COLO668 (cell line): Measurements from ENCODE around the gene GABRB1.
A peak's percentile ranks its signal among the peaks of the same experiment; 100 is the strongest.

Experiments
- DNase-seq: peaks from one replicate; lab custom pipeline; 2025; ENCODE audit not compliant: unreplicated experiment; lab: John Stamatoyannopoulos, UW

The GABRB1 gene

DNA sequence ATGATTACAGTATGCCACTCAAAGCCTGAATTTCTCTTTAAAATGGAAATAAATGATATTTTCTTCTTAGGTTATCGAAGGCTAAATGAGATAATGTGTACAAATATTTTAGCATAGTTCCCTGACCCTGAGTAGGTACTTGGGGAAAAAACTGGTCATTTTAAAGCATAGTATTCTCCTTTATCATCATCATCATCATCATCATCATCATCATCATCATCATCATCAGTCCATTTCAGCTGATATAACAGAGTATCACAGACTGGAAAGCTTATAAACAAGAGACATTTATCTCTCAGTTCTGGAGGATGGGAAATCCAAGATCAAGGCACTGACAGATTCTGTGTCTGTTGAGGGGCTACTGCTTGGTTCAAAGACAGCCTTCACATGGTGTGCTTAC is 13.9 kb downstream of the GABRB1 start:
- no peak for DNase-seq

DNA sequence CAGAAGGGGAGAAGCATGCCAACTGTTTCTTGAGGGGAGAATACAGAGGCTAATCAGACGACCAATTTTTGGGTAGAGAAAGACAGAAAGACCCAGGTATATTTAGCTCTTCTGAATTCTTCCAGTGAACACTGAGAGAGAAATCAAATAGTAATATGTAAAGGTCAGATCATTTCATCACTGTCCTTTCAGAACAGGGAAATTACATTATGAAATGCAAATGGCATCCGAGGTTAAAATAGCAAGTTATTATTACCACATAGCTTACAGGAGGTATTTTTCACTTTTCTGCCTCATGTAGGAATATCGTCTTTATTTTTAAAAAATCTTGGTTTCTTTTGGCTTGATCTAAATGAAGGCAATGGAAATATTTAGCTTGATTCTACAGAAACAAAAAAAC is 18.0 kb downstream of the GABRB1 start:
- no peak for DNase-seq

DNA sequence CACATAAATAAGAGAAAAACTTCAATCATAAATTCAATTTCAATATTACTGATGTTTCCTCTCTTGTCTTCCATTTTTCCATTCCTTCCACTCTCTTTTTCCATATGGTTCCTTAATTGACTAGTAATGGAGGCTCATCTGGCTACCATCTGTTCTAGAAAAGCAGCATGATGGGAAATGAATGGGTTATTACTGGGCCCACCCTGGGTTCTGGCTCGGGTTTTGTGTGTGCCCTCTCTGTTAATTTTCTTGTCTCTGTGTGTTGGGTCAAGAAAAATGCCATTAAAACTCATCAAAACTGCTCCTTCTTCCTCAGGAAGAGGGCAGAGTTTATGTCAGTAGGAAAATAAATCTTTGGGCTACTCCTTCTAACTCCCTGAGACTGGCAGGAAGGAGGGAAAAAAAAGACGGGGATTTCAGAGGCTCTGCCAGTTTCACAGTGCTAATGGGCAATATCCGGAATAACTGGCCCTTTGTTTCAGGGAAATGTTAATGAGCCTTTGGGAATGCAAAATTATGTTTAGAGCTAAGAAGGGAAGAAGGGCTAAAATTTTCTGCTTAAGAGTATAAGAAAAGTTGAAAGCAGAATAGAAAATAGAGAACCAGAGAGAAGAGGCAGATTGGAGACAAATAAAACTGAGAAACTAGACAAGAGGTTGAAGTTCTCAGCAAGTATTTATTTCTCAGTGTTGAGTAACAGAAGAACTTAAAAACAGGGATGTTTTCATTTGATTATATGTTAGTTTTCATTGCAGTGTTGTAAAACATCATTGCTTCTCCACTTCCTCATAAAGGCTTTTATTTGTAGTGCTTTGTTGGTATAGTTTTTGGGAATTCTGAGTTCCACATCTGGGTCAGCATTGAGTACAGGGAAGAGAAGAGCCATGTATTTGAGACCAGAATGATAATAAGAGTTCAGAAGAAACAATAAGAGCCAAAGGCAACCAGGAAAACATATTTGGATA is 19.7 kb downstream of the GABRB1 start:
- DNase-seq, result no peak

GRCh38 chr4:47053485-47053884 is 22.1 kb downstream of the GABRB1 start:
- no peak for DNase-seq

GRCh38 chr4:47054130-47054529 is 22.8 kb downstream of the GABRB1 start:
- no peak for DNase-seq

- no peak for DNase-seq
Observed at GRCh38 chr4:47057991-47058390, 26.6 kb downstream of the GABRB1 start.

- DNase-seq, result no peak
Observed at GRCh38 chr4:47060561-47060960, 29.2 kb downstream of the GABRB1 start.

- DNase-seq, result no peak
Observed at GRCh38 chr4:47061435-47061834, 30.1 kb downstream of the GABRB1 start.

GRCh38 chr4:47065051-47065481 is 33.7 kb downstream of the GABRB1 start:
- DNase-seq, result no peak

GRCh38 chr4:47068986-47069385 is 37.6 kb downstream of the GABRB1 start:
- no peak for DNase-seq

DNA sequence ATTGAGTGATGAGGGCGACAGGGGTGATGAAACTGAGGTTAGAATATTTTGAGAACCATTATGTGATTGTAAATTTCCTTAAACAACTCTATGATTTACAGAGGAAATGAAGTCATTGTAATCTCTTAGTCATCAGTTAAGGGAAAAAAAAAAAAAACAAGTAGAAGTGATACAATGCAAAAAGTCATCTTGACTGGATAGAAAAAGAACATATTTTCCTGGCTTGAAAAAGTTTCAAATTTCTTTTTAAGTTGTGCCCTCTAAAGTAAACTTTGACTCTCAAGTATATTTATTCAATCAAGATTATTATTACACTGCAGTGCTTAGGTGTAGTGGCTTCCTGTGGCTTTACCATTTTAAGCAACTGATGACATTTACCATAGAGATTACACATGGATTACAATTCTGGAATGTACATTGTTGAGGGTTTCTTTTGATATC is 40.6 kb downstream of the GABRB1 start:
- DNase-seq, result no peak

DNA sequence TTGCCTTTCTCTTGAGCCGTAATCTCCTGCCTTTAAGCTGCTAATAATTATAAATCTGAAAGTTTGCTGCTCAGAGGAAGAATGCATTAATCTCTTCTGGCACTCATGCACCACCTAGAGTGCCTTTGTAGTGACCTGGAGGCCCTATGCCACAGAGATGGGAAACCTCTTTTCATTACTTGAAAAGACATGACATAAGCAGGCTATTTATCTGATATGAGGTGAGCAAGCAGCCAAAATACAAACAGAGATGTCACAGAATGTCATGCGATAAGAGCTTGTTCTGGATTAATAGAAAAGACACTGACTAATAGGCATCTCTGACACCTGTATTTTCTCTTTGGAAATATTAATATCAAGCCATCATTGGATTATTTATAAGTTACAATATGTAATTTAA is 42.3 kb downstream of the GABRB1 start:
- DNase-seq, result no peak

- DNase-seq, result no peak
Observed at GRCh38 chr4:47074816-47075215, 43.4 kb downstream of the GABRB1 start.

- no peak for DNase-seq
Observed at GRCh38 chr4:47075262-47075661, 43.9 kb downstream of the GABRB1 start.

GRCh38 chr4:47075919-47076318 is 44.6 kb downstream of the GABRB1 start:
- no peak for DNase-seq

GRCh38 chr4:47084111-47084510 is 52.7 kb downstream of the GABRB1 start:
- DNase-seq, result peak; percentile 4

- DNase-seq, result no peak
Observed at GRCh38 chr4:47084795-47085194, 53.4 kb downstream of the GABRB1 start.

DNA sequence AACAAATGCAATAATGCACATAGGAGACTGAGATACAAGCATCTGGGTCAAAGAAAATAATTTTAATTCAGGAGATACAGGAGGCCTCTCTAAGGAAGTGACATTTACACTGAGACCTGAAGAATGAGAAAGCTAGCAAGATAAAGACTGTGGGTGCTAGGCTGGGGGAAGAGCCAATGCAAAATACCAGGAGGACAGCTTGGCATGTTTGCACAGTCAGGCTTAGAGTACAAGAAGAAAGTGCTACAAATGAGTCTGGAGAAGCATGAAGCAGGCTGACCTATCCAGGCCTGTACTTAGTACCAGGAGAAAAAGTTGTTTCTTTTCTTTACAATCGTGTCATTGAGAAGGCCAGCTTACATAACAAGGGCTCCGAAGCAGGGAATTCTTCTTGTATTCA is 56.9 kb downstream of the GABRB1 start:
- DNase-seq, result no peak

GRCh38 chr4:47095884-47096283 is 64.5 kb downstream of the GABRB1 start:
- DNase-seq, result no peak

DNA sequence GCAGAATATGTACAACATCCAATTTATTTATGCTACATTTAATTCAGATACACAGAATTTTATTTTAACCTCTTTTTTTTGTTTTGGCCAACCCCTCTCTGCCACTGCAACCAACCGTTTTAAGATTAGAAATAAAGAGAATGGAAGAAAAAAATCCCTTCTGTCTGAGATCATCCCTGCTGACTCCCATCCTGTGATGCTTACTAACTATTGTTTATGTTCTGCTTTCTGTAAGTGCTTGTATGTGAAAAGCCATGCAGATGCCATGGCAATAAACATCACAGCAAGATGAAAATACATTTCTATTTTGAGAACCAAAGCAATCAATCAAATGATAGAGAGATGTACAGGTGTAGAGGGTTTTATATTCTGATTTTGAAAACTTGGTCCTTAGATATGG is 70.1 kb downstream of the GABRB1 start:
- DNase-seq, result no peak

GRCh38 chr4:47104986-47105385 is 73.6 kb downstream of the GABRB1 start:
- DNase-seq, result no peak

DNA sequence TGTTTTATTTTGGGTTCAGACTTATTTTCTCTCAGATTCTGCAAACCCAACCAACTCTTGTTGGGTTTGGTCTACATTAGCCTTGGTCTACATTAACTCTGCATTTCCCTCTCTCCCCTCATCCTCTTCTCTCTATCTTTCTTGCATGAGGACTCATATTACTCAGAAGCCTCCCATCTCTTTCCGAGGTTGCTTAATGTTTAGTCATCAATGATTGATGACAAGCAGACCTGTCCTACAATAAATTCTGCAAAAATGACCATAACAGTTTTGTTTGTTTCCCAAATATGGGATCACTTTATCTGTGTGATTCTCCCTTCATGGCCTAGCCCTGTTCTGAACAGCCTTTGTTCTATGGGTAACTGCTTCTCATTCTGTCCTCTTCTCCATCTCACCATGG is 75.2 kb downstream of the GABRB1 start:
- no peak for DNase-seq

DNA sequence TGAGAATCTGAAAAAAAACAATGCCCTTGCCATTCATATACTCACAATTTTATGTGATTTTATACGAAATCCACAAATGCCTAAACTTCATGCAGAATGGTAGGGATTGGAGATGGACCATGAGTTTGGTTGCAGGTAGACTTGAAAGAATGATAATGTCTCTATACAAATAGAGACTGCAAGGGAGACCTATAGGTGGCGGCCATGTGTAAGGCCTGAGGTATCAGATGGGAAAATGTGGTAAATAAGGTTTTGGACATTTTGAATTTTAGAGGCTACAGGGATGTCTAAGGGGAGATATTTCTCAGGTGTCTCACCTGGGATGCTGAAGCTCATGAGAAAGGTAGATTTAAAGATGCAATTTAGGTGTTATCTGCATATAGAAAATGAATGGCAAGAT is 78.0 kb downstream of the GABRB1 start:
- no peak for DNase-seq
